Stimulated activated CD4-positive, alpha-beta T cell treated with anti-CD3 and anti-CD28 coated beads, Interleukin-12 subunit alpha, Interleukin-12 subunit beta, amount 100 ng/mL, for 48 hours (primary cell): ENCODE results near the gene TMEM154.
"Not testable (repeated sequence)": the region's sequence is repeated elsewhere in the genome, so short reads cannot be mapped to it uniquely, and the experiment has no call there.

Source experiments
- DNase-seq, 3 donors: peaks; one replicate each; pipeline ENCODE4 v3.0.0-alpha.2; 2020; ENCODE audit warnings: low read depth in 2 of 3, low spot score in 1 of 3

Gene TMEM154

DNA sequence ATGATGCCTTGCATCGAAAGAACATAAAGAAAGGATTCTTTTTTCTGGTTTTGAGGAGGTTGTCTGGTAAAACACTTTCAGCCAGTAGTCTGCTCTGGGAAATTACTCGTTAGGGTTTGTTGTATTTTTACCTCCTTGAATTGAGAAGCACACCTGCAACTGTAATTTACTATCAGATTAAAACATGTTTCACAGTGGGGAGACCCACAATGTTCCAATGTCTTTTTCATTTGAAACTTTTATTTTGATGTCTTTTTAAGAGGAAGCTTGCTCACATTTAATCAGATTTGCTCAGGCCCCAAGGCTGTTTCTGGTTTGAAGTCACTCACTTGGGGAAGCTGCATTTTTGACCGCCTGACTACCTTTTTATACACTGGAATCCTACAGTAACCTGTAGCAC lies 12.0 kb downstream of the TMEM154 start:
- no peak for DNase-seq

DNA sequence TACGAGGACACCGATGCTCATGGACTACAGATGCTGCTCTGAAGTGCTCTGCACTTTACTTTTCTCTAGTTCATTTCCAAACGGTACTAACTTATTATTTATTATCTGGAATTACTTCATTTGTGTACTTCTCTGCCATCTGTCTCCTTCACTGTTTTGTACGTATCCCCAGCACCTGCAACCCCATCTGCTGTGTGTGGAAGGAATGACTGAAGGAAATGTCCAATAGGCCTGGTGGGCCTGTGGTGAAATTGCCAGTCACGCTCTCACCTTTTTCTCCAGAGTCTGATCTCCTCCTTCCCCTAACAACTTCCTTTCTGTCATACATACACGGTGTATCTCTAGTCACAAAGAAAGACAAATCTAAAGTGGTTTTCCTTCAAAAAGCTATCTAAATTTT lies 12.9 kb downstream of the TMEM154 start:
- DNase-seq: no peak

DNA sequence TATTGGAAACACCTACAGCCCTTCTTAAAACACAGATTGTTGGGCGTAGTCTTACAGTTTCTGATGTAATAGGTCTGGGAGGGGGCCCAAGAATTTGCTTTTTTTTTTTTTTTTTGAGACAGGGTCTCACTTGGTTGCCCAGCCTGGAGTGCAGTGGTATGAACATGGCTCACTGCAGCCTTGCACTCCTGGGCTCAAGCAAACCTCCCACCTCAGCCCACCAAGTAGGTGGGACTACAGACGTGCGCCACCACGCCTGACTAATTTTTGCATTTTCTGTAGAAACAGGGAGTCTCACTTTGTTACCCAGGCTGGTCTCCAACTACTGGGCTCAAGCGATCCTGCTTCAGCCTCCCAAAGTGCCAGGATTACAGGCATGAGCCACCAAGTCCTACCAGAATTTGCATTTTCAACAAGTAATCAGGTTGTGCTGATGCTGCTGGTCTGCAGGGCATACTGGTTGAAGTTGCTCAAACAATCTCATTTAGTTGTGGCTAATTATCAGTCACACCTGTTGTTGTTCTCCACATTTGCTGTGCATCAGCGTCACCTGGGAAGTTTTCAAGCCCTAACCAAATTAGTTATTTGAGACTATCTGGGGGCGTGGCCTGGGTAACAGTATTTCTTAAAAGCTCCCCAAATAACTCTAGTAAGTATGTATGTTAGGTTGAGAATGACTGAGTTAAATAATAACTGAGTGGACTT lies 14.0 kb downstream of the TMEM154 start:
- DNase-seq: no peak

DNA sequence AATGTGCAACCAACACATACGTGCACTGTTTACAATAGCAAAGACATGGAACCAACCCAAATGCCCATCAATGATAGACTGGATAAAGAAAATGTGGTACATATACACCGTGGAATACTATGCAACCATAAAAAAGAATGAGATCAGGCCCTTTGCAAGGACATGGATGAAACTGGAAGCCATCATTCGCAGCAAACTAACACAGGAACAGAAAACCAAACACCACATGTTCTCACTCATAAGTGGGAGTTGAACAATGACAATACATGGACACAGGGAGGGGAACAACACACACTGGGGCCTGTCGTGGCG lies 15.8 kb downstream of the TMEM154 start:
- not testable (repeated sequence) for DNase-seq

DNA sequence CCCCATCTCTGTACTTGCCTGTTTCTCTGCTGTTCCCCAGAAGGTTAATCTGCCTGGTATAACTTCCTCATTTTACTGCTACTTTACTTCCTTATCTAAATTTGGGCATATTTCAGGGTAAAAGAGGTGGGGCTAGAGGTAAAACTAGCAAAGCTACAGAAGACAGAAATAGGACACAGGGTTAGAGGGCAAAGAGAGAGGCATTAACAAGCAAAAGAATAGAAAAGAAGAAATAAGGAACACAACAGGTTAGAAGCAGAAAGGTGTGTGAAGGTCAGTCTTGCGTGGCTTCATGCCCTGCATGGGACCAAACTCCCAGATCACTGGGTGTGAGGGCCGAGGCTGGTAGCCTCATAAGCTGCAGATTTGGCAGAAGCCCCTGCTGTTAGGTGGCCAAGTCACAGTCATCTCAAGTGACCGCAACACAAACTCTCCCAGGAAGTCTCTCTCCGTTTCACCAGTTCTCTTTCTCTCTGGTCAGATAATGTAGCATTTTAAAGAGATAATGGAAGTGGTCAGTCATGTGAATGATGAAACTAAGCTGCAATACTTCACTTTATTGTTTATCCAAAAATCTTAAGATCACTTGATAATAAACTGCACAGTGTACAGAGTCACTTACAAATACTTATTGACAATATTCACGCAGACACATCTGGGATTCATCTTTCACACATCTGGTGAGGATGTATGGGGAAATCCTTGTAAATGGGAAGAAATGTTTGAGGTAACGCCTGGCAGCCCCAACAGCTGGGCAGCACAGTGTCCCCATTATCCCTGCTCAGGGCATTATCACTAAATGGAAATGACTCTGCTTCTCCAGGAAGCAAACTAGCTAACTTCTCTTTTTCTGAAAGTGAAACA lies 16.4 kb downstream of the TMEM154 start:
- no peak for DNase-seq

DNA sequence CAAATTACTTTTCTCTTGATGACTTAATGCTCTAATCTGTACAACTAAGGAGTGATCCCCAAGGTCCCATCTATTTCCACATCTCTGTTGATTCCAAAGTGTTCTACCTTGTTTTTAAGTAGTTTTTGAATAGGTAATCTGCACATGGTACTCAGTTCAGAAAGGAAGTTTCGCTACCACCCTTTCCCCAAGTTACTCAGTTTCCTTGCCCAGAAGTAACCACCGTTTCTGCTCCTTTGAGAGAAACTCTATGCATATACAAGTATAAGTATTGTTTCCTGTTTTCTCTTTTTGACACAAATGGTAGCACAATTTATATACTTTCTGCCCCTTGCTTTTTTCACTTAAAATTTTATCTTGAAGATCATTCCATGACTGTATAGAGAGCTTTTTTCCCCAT lies 18.1 kb downstream of the TMEM154 start:
- no peak for DNase-seq

DNA sequence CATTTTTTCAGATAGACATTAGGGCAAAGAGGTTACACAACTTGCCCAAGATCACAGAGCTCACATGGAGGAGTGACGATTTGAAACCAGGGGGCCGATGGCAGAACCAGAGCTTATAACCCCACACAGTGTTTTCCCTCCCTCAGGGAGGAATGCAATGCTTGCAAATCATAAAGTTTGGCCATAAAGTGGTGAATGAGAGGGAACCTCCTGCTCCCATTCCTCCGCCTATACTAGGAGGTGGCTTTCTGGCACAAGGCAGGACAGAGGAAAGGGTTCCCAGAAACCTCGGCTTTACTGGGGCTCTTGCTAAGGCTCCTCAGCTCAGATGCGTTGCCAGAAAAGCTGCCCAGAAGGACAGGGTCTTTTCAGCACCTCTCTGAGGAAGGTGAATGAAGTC lies 19.3 kb downstream of the TMEM154 start:
- DNase-seq: no peak

DNA sequence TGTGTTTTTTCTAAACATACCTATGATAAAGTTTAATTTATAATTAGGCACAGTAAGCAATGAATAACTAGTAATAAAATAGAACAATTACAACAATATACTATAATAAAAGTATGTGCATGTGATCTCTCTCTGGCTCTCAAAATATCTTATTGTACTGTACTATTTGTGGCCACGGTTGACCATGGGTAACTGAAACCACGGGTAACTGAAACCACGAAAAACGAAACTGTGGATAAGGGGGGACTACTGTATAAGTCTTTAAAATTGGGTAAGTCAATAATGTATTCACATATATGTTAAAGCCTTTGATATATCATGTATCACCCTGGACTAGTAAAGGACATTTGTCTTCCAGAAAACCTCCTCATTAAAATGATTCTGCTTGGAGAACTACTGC lies 20.0 kb downstream of the TMEM154 start:
- DNase-seq: no peak

DNA sequence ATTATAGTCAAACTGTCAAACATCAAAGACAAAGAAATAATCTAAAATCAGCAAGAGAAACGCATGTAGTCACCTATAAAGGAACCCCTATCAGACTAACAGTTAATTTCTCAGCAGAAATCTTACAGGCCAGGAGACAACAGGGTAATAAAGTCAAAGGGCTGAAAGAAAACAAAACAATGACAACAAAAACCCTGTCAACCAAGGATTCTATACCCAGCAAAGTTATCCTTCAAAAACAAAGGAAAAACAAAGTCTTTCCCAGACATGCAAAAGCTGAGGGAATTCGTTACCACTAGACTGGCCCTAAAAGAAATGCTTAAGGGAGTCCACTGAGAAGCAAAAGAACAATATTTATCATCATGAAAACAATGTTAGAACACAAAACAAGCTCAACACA lies 22.1 kb downstream of the TMEM154 start:
- DNase-seq: no peak

DNA sequence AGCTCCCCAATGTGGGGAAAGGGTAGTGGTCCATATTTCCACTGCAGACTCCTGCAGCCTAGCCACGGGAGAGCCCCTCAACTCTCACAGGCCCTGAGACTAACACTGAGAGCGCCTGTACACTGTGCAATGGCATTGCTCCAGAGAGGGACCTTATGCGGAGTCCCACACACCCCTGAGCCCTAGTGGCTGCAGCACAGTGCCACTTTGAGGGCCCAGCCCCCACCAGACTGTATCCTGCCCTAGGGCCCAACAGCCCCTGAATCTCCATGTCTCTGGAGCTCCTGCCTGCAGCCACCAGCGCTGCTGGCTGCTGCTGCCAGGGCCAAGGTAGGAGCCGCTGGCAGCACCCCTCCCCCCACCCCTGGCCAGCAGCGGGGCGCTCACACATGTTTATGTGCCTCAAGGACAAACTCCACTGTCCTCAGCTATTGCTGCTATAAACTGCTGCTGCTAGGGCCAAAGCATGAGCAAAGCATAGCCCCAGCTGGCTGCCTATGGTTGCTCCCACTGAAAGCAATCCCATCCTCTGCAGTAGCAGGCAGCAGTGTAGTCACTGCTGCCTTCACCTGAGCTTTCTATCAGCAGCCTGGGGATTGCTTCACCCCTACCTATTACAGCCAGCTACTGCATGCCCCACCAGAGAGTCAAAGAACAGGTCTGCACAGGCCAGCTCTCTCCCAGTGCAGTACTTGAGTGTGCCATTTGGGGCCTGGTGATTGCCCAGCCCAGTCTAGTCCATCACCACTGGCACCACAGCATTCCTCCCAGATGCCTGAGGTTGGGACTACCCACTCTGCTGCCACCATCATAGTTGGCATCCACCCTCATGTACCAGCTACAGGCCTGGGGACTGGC lies 24.3 kb downstream of the TMEM154 start:
- DNase-seq: no peak

DNA sequence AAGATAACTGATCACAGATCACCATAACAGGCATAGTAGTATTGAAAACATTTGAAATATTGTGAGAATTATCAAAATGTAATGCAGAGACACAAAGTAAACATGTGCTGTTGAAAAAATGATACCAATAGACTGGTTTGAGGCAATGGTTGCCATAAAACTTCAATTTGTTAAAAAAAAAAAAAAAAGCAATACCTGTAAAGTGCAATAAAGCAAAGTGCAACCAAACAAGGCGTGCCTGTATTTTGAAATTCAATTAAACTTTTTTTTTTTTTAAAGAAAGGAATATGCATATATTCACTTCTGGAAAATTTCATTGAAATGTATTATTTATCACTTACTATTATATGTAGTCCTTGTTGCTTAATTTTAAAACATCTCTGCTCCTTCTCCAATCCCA lies 27.7 kb downstream of the TMEM154 start:
- DNase-seq: no peak

DNA sequence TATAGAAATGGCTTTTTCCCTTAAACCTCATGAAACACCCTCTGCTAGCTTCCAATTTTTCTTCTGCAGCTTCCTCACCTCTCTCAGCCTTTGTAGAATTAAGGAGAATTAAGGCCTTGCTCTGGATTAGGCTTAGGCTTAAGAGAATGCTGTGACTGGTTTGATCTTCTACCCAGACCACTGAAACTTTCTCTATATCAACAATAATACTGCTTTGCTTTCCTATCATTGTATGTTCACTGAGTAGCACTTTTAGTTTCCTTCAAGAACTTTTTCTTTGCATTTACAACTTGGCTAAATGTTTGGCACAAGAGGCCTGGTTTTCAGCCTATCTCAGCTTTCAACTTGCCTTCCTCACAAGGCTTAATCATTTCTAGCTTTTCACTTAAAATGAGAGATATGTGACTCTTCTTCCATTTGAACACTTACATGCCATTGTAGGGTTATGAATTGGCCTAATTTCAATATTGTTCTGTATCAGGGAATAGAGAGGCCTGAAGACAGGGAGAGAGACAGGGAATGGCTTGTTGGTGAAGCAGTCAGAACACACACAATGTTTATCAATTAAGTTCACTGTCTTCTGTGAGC lies 28.2 kb downstream of the TMEM154 start:
- no peak for DNase-seq

DNA sequence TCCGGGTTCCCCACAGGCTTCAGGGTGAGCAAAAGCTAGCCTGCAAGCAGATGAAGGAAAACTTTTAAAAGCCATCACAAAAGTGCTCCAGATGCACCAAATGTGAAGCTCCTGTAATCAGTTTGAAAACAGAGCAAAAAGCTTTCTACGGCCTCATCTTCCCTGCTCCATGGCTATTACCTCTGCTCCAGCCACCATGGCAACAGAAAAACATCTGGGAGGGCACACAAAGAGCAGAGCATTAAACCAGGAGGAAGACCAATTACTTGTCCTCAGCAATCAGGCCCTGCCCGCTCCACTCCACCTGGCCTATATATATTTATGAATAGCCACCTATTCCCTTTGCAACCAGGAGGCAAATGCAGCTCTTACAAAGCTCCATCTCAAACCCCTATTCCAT lies 33.6 kb downstream of the TMEM154 start:
- no peak for DNase-seq

DNA sequence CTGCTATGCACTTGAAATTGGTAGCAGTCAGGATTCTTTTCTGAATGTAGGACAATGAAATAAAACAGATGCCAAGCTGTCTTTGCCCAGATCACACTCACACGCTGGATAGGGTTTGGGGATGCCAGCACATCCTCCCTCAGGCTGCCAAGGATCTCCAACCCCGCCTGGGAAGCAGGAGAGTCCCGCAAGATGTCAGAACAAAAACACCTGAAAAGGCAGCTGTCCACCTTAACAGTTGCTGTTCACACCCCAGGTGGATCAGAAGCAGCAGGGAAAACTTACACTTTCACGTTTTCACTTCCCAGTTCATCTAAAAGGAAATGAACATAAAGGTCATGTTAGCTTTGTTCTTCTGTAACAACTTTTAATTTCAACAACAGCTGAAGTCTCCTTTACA lies 35.7 kb downstream of the TMEM154 start:
- no peak for DNase-seq

DNA sequence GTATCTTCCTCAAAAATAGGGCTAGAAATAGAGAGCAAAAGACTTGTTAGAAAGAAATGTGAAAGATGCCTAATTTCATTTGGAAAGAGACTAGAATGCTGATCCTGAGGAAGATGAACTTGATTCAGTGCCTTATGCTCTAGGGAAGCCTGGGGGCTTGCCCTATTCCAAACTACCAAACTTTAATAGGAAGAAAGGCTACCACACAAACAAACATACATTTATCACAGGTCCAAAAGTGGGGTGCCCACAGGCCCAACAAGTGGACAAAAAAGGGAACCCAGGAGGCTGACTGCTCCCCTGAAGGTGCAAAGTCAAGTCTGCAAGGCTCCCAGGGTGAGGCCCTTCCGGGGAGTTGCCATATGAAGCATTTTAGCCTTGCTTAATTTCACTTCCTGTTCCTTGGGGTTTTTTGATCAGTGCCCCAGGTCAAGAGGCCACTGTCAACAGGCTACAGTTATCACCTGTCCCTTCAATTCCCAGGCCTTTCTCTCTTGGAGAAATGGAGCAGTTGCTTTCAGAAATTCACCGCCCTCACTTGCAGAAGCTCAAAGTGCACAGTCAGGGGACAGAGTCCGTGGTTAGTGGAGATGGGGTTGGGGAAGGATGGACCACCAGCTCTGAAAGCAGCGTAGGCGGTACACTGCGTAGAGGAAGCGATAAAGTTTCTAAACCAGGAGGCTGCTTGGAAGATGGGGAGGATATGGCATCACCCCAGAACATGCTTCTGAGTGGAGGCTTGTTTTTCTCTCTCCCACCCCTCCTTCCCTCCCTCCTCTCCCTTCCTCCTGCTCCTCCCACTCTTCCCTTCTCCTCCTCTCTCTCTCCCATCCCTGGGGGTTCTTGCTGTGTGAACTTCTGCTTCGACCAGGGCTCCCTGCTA lies 36.4 kb downstream of the TMEM154 start:
- peak in 1 of 3 donors; percentile 2 for DNase-seq

DNA sequence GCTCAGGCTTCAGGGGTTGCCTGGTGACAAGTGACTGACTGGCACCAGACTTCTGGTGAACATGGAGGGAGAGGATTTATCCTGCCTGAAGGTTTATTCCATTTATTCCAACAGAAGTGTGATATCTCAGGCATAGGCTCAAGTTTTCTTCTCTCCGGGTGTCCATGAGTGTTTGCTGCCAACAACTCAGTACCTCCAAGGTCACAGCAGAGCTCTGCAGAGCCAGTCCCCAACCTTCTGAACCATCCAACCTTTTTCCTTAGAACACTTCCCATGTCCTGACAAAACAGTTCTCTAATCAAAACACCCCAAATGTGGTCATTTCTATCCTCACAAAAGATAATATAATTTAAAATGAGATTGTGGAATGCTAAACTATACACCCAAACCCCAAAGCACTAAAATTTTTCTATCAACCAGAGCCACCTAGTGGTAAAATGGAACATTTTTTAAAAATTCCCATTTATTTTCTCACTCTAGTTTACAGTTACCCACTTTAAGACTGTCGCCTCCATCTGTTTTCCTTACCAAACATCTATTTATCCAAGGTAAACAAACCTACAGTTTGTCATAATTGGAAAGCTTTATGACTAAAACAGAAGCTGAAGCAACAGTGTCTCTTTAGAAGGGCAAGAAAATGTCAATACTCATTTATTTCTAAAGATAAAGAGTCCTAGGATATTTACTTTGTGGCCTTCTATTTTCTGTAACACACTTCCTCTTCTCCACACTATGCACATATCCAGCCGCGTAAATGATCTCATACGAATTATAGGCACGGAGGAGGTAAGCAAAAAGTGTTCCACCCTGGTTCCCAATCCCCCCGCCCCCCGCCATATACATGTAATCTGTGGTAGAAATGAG lies 39.5 kb downstream of the TMEM154 start:
- no peak for DNase-seq

DNA sequence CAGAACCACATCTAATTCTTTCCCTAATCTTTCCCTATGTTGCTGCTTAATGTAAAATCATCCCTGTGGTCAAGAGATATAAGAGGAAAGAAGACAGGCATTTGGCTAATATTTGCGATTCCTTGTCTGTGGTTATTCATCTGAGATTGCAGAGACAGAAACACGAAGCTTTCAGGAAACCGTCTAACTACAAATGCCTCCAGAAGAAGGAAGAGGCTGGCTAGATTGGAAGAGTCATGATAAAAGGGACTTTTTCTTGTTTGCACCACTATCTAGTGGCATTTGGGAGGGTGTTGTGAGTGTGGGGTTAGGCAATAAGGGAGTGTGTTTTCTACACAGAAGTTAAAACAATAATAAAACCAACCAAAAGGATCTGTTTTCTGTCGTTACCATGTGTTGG lies 43.9 kb downstream of the TMEM154 start:
- no peak for DNase-seq

DNA sequence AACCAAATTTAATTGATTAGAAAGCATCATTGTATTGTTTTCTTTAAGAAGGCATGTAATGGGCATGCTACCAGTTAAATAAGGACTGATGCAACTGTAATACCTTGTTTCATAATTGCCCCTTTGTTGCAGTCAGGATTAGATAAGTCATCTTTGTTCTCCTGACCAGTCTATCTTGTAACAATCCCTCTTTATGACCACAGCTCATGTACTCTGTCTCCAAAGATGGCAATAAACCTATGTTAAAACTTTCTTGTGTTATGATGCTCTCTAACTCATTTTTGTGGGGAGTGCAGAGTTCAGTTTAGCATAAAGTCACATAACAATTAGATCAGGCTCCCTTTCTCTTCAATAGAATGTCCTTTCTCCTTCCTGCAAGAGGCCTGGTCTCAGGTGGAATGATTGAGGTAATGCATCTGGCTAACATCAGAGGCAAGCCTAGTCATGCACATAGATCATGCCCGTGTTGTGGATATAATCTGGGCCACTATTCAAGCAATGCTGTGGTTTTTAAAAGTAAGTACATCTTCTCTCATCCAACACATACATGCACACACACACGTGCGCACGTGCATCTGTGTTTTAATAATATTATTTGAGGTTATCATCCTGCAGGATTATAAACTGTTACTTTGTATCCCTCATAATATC lies 45.6 kb downstream of the TMEM154 start:
- no peak for DNase-seq

DNA sequence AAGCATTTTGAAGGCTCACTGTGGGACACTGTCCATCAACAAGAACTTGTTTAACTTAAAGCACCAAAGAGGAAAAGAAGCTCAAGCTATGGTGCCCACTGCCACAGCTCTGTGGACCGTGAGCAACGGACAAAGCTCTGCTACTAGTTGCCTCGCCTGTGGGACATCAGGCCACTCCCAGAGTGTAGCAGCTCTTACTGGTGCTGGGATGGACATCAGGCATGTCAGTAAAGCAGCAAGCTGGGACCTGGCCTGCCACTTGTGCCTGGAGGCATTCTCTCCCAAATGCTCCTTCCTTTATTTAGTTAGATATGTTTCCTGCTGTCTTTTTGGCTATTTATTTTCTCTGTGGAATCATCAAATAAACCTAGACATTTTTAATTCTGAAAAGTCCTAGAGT lies 46.7 kb downstream of the TMEM154 start:
- no peak for DNase-seq
